GM12892 (cell line): Measurements from ENCODE around the gene SIVA1. TPM values are rescaled to one million over a fixed set of nuclear protein-coding genes. Genes with fewer than 3 reads are reported as not detected.

ENCODE experiments used
- DNase-seq: peaks from one replicate; pipeline ENCODE4 v3.0.0; 2011; ENCODE audit not compliant: insufficient read length
- FAIRE-seq: peaks from 2 replicates; lab custom pipeline; 2011; peaks lifted over from hg19 to GRCh38; lab: Jason Lieb, UNC
- POLR2A ChIP-seq: IDR thresholded peaks from 2 replicates; pipeline ENCODE4 v1.6.1; 2011; ENCODE audit warnings: low read depth, low read length, control low read depth
- POLR2AphosphoS5 ChIP-seq: IDR thresholded peaks from 2 replicates; pipeline ENCODE4 v1.6.1; 2011; ENCODE audit warnings: low read depth, low read length, control low read depth
- TAF1 ChIP-seq: IDR thresholded peaks from 2 replicates; pipeline ENCODE4 v1.6.1; 2011; ENCODE audit warnings: low read depth, mild to moderate bottlenecking, control low read depth, low read length, borderline replicate concordance
- polyA plus RNA-seq: library from polyadenylated mRNA; unstranded; fragments of >200 nt; gene quantifications from one replicate; pipeline ENCODE4 v1.2.1, GENCODE V29; 2012; ENCODE audit warnings: missing spikeins, inconsistent platforms; ENCODE audit not compliant: missing spikeins

The SIVA1 gene, protein sequence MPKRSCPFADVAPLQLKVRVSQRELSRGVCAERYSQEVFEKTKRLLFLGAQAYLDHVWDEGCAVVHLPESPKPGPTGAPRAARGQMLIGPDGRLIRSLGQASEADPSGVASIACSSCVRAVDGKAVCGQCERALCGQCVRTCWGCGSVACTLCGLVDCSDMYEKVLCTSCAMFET
- 30.8 TPM for polyA plus RNA-seq

GRCh38 chr14:104752735-104753527, at the start of gene SIVA1:
Gene SIVA1, plus strand, starts transcription at chr14:104753147. Its CDS starts 55 bp downstream, at chr14:104753202.
- FAIRE-seq (peak; percentile 100), DNase-seq (peak; percentile 100)
- peak; percentile 87 for TF ChIP-seq POLR2A
- peak; percentile 81 for TF ChIP-seq POLR2AphosphoS5
- peak; percentile 45; the same call in 1 of the 2 replicates for TF ChIP-seq TAF1

GRCh38 chr14:104703269-104703668, 49.7 kb upstream of the SIVA1 start:
- DNase-seq (no peak), FAIRE-seq (no peak)
- TF ChIP-seq TAF1 (no peak), POLR2AphosphoS5 (no peak), POLR2A (no peak)

DNA sequence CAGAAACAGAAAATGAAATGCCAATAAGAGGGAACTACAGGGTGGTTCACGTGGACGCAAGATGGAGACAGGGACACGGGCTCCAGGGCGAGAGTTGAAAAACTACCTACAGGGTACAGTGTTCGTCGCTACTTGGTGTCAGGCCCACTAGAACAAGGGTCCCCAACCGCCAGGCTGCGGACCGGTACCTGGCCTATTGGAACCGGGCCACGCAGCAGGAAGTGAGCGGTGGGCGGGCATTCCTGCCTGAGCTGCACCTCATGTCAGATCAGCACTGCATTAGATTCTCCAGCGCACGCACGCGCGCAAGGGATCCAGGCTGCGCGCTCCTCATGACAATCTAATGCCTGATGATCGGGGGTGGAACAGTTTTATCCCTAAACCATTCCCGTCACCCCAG, 48.7 kb upstream of the SIVA1 start:
- DNase-seq (no peak), FAIRE-seq (no peak)
- TF ChIP-seq POLR2A (no peak), POLR2AphosphoS5 (no peak), TAF1 (no peak)

DNA sequence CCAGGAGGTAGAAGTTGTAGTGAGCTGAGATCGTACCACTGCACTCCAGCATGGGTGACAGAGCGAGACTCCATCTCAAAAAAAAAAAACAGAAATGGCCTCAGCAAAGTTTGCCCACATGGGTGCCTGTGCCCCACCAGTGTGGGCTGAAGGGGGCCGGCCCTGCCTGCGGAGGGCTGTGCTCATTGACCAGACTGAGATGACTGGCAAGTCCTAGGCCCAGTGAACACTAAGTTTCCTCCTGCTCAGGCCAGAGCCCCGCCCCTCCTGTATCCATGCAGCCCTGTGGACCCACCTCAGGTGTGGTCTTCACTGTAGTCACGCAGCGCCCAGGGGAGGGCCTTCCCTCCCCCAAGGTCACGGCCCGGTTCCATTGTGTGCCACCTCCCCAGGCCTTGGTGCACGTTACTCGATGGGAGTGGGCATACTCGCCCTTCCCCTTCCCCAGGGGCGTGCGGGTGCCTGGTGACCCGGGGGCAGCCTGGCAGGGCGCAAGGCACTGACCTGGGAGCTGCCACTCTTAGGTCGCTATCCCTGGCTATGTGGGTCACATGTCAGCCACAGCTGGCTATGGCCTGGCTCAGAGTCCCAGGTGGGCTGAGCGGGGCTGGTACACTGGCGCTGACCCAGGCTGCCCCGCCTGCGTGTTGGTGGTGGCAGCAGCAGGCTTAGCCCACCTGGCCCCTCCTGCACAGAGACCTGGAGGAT, 47.5 kb upstream of the SIVA1 start:
- no peak for DNase-seq
- FAIRE-seq = no peak
- no peak for TF ChIP-seq TAF1
- no peak for TF ChIP-seq POLR2A
- TF ChIP-seq POLR2AphosphoS5 = no peak

GRCh38 chr14:104706733-104707607, 46.0 kb upstream of the SIVA1 start:
- no peak for TF ChIP-seq TAF1
- no peak for TF ChIP-seq POLR2AphosphoS5
- no peak for TF ChIP-seq POLR2A
- FAIRE-seq (no peak), DNase-seq (no peak)

- no peak for TF ChIP-seq POLR2AphosphoS5
- no peak for TF ChIP-seq TAF1
- TF ChIP-seq POLR2A = no peak
- no peak for FAIRE-seq
Measured at GRCh38 chr14:104707608-104708595, 45.0 kb upstream of the SIVA1 start.

GRCh38 chr14:104708606-104709268, 44.2 kb upstream of the SIVA1 start:
- TF ChIP-seq TAF1 (no peak), POLR2A (no peak), POLR2AphosphoS5 (no peak)
- FAIRE-seq (peak; percentile 97), DNase-seq (peak; percentile 99)

More at GRCh38 chr14:104707608-104708595, 45.0 kb upstream of the SIVA1 start:
- DNase-seq = no peak

- no peak for TF ChIP-seq TAF1
- TF ChIP-seq POLR2A = no peak
- TF ChIP-seq POLR2AphosphoS5 = no peak
- DNase-seq (no peak), FAIRE-seq (no peak)
Measured at GRCh38 chr14:104709387-104710039, 43.4 kb upstream of the SIVA1 start.

GRCh38 chr14:104710071-104710735, 42.7 kb upstream of the SIVA1 start:
- TF ChIP-seq POLR2AphosphoS5 (no peak), POLR2A (no peak), TAF1 (no peak)
- FAIRE-seq = no peak
- DNase-seq = no peak
